OCI-LY1 (cell line): ENCODE data around the gene EEIG1.
A peak's percentile ranks its signal among the peaks of the same experiment; 100 is the strongest.

Source experiments
- H2AFZ ChIP-seq: fragments of 200-600 bp; sonication (generic), shearing (Covaris generic); 2 replicates; pipeline ENCODE4 v1.6.0; 2014; ENCODE audit warnings: antibody characterized with exemption, mild to moderate bottlenecking, low read length
- H3F3A ChIP-seq: fragments of 200-600 bp; sonication (generic), shearing (Covaris generic); 2 replicates; pipeline ENCODE4 v1.6.0; 2014; ENCODE audit warnings: mild to moderate bottlenecking, antibody characterized with exemption, low read length, moderate library complexity; ENCODE audit not compliant: insufficient read depth
- H3K27ac ChIP-seq: fragments of 200-600 bp; sonication (generic); 2 replicates; pipeline ENCODE4 v1.5.1; 2014; ENCODE audit warnings: low read length, mixed run types, mild to moderate bottlenecking, low read depth; ENCODE audit not compliant: poor library complexity, severe bottlenecking
- H3K27me3 ChIP-seq: fragments of 200-600 bp; sonication (generic); 2 replicates; pipeline ENCODE4 v1.6.0; 2014; ENCODE audit warnings: antibody characterized with exemption, mild to moderate bottlenecking, low read length, moderate library complexity; ENCODE audit not compliant: insufficient read depth
- H3K36me3 ChIP-seq: fragments of 200-600 bp; sonication (generic); 2 replicates; pipeline ENCODE4 v1.6.1; 2014; ENCODE audit warnings: mild to moderate bottlenecking, antibody characterized with exemption, low read length, moderate library complexity, mixed read lengths; ENCODE audit not compliant: insufficient read depth
- H3K4me1 ChIP-seq: fragments of 200-600 bp; sonication (generic); 2 replicates; pipeline ENCODE4 v1.5.1; 2014; ENCODE audit warnings: mild to moderate bottlenecking, low read length, moderate library complexity; ENCODE audit not compliant: insufficient read depth, severe bottlenecking
- H3K4me2 ChIP-seq: fragments of 200-600 bp; sonication (generic), shearing (Covaris generic); 2 replicates; pipeline ENCODE4 v1.6.1; 2014; ENCODE audit warnings: low read length
- H3K4me3 ChIP-seq: fragments of 200-600 bp; sonication (generic); 2 replicates; pipeline ENCODE4 v1.5.1; 2014; ENCODE audit warnings: low read length, low read depth, mild to moderate bottlenecking, mixed read lengths; ENCODE audit not compliant: poor library complexity, severe bottlenecking
- H3K79me2 ChIP-seq: fragments of 200-600 bp; shearing (Covaris generic); 2 replicates; pipeline ENCODE4 v1.6.1; 2016; ENCODE audit warnings: mixed run types, low read length, mixed read lengths; ENCODE audit not compliant: insufficient read depth
- H3K9ac ChIP-seq: fragments of 200-600 bp; sonication (generic), shearing (Covaris generic); 2 replicates; pipeline ENCODE4 v1.6.1; 2014; ENCODE audit warnings: mild to moderate bottlenecking, low read length, mixed read lengths
- H3K9me2 ChIP-seq: fragments of 200-600 bp; sonication (generic), shearing (Covaris generic); 2 replicates; pipeline ENCODE4 v1.6.1; 2014; ENCODE audit warnings: low read depth, mild to moderate bottlenecking, low read length, mixed read lengths
- H3K9me3 ChIP-seq: fragments of 200-600 bp; shearing (Covaris generic); 2 replicates; pipeline ENCODE4 v1.6.1; 2014; ENCODE audit warnings: low read length, mixed read lengths
- H4K20me1 ChIP-seq: fragments of 200-600 bp; sonication (generic), shearing (Covaris generic); 2 replicates; pipeline ENCODE4 v1.6.0; 2016; ENCODE audit warnings: mild to moderate bottlenecking, low read length; ENCODE audit not compliant: insufficient read depth
- EZH2 ChIP-seq: fragments of 200-600 bp; sonication (generic), shearing (Covaris generic); IDR thresholded peaks from 2 replicates; pipeline ENCODE4 v1.8.0; 2017; ENCODE audit warnings: borderline replicate concordance, mixed run types, mild to moderate bottlenecking, antibody characterized with exemption, low read length, moderate library complexity, mixed read lengths
- TF ChIP-seq, protein P1 (sequence below): fragments of 200-600 bp; sonication (generic), shearing (Covaris generic); IDR thresholded peaks from 2 replicates; pipeline ENCODE4 v1.5.1; 2017; ENCODE audit warnings: mild to moderate bottlenecking, antibody characterized with exemption, low read length, moderate library complexity, mixed read lengths

Gene EEIG1

DNA sequence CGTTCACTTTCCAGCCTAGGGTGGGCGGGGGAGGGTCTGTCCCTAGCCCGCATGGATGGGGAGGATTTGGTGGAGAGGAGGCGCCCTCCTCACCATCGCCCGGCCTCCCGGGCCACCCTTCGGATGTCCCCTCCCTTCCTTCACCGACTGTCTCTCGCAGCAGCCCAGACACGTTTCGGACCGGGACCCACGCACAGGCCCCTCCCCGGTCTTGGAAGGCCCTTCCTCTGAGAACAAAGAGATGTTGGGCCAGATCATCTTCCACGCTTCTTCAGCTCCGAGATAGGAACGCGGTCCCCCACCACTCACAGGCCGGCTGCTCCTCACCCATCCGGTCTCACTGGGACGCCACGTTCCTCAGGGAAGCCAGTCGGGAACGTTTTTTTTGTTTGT, 42.5 kb downstream of the EEIG1 start:
- Histone ChIP-seq H3K4me1 (peaks cover 27% of the 10 kb centered on the region), H3K36me3 (peaks cover 59% of the 10 kb centered on the region), H3K9me3 (no peaks in the 10 kb centered on the region), H4K20me1 (no peaks in the 10 kb centered on the region), H3K79me2 (no peaks in the 10 kb centered on the region), H3K27ac (peak overlapping the region; percentile 69), H3K9ac (peak overlapping the region; percentile 65), H3K4me3 (peak overlapping the region; percentile 75), H3K9me2 (no peaks in the 10 kb centered on the region), H3F3A (no peaks in the 10 kb centered on the region), H3K4me2 (peak overlapping the region; percentile 77), H3K27me3 (no peaks in the 10 kb centered on the region), H2AFZ (no peak overlapping the region)
- TF ChIP-seq, protein P1, sequence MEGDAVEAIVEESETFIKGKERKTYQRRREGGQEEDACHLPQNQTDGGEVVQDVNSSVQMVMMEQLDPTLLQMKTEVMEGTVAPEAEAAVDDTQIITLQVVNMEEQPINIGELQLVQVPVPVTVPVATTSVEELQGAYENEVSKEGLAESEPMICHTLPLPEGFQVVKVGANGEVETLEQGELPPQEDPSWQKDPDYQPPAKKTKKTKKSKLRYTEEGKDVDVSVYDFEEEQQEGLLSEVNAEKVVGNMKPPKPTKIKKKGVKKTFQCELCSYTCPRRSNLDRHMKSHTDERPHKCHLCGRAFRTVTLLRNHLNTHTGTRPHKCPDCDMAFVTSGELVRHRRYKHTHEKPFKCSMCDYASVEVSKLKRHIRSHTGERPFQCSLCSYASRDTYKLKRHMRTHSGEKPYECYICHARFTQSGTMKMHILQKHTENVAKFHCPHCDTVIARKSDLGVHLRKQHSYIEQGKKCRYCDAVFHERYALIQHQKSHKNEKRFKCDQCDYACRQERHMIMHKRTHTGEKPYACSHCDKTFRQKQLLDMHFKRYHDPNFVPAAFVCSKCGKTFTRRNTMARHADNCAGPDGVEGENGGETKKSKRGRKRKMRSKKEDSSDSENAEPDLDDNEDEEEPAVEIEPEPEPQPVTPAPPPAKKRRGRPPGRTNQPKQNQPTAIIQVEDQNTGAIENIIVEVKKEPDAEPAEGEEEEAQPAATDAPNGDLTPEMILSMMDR, result no peak
- TF ChIP-seq EZH2, result no peak

DNA sequence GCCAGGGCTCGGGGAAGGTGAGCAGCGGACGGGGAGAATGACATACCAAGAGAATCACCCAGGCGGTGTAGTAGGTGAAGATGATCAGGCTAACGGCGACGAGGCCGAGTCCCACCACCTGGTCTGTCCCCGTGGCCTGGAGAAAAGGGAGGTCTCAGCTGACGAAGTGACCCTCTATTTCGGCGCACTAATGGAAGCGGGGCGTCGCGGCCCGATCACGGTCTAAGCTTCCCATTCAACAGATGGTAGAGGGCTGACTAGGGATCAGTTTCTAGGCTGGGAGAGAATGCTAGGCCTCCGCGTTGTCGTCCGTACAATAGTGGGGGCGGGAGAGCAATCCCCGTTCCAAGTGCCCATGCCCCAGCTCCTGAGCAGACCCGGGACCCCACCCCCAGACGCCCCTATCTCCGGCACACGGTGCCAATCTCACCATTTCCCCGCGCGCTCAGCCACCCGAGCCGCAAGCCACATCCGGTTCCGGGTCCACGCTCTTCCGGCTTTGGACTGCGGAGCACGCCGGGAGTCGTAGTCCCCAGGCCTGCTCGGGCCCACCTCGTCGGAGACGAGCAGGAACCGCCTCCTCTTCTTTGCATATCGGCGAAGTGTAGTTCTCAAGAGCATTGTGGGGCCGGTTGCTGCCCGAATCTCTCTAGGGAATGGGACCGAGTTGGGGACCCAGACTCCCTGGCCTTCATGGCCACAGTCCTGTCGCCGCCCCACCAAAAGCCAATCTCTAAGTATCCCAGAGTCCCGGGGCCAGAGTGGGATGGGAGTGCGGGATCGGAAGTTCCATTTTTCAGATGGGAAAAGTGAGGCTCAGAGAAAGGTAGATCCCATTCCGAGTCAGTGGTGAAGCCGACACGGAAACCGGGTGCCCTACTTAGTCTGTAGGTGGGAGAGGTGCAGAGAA, 43.1 kb downstream of the EEIG1 start, which contains the start of gene DPM2:
TSS of gene DPM2 (minus strand) at position 467 of the 910 bp plus-strand sequence. CDS start at position 433, 34 bp downstream.
- no peak for TF ChIP-seq EZH2
- TF ChIP-seq, protein P1, result no peak

DNA sequence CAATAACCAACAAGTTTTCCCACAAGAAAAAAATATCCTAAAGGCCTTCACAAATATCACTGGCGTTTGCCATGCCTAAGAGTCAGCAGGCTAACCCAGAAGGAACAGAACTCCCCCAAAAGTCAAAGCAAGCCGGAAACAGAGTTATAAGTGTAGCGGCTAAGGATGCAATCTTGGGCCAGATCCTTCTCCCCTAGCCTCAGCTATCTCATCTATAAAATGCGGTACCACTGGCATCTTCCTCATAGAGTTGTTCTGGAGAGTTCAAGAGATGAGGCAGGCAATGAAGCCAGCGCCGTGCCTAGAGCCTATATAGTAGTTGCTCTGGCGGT, 43.8 kb downstream of the EEIG1 start:
- H2AFZ ChIP-seq, result no peak overlapping the region
- H3K27ac ChIP-seq, result no peak overlapping the region
- peak overlapping the region; percentile 75 for H3K4me3 ChIP-seq
- H3K27me3 ChIP-seq, result no peaks in the 10 kb centered on the region
- no peaks in the 10 kb centered on the region for H3K79me2 ChIP-seq
- H3K4me2 ChIP-seq, result peak overlapping the region; percentile 77
- H3K36me3 ChIP-seq, result peaks cover 47% of the 10 kb centered on the region
- H3F3A ChIP-seq, result no peaks in the 10 kb centered on the region
- no peaks in the 10 kb centered on the region for H3K9me3 ChIP-seq
- H4K20me1 ChIP-seq, result no peaks in the 10 kb centered on the region
- peak overlapping the region; percentile 78 for H3K9ac ChIP-seq
- H3K4me1 ChIP-seq, result peaks cover 27% of the 10 kb centered on the region
- no peak for TF ChIP-seq EZH2
- TF ChIP-seq, protein P1, result no peak
- H3K9me2 ChIP-seq, result no peaks in the 10 kb centered on the region

More for the DNA sequence above, 43.1 kb downstream of the EEIG1 start, which contains the start of gene DPM2:
- Histone ChIP-seq H4K20me1 (no peaks in the 10 kb centered on the region), H3K27ac (peak within 1 kb of the TSS; percentile 69), H3K79me2 (no peaks in the 10 kb centered on the region), H3K9ac (peak within 1 kb of the TSS; percentile 78), H3K9me2 (no peaks in the 10 kb centered on the region), H3K4me3 (peak within 1 kb of the TSS; percentile 75), H2AFZ (no peak within 1 kb of the TSS), H3K4me1 (peaks cover 27% of the 10 kb centered on the region), H3K27me3 (no peaks in the 10 kb centered on the region), H3K4me2 (peak within 1 kb of the TSS; percentile 77), H3K36me3 (peaks cover 53% of the 10 kb centered on the region), H3K9me3 (no peaks in the 10 kb centered on the region), H3F3A (no peaks in the 10 kb centered on the region)
